Stimulated activated CD4-positive, alpha-beta T cell treated with anti-CD3 and anti-CD28 coated beads, Interleukin-4, amount 100 ng/mL, for 24 hours (primary cell): ENCODE results near the gene GM2A.
A peak's percentile ranks its signal among the peaks of the same experiment; 100 is the strongest.
"Not testable (repeated sequence)": the region's sequence is repeated elsewhere in the genome, so short reads cannot be mapped to it uniquely, and the experiment has no call there.

Source experiments
- DNase-seq: peaks from one replicate; pipeline ENCODE4 v3.0.0-alpha.2; 2020

GM2A gene

DNA sequence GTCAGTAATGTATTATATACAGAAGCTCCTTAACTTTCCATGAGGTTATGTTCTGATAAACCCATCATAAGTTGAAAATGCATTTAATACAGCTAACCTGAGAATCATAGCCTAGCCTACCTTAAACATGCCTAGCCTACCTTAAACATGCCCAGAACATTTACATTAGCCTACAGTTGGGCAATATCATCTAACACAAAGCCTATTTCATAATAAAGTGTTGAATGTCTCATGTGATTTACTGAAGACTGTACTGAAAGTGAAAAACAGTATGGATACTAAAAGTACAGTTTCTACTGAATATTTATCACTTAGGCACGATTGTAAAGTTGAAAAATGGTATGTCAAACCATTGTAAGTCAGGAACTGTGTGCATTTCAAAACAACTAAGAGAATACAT, 1.6 kb downstream of the GM2A start:
- no peak for DNase-seq

GRCh38 chr5:151254990-151255389, 2.0 kb downstream of the GM2A start:
- DNase-seq, result not testable (repeated sequence)

GRCh38 chr5:151255621-151256286, 2.8 kb downstream of the GM2A start:
- no peak for DNase-seq

DNA sequence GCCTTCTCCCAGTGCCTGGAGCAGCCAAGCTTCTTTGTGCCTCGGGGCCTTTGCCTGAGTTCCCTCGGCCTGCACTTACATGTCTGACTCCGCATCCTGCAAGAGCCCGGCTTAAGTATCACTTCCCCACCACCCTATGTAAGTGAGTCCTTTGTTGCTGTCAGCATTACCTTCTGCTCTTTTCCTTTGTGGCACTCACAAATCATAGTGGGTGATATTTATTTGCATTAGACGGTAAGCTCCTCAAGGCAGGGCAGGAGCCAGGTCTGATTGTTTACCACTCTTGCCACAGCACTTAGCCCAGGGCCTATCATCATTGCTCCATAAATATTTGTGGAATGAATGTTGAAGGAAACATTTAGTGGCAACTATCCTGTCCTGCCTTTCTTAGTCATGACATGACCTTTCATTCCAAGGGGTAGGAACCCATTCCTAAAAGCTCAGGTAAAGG, 4.8 kb downstream of the GM2A start:
- DNase-seq, result no peak

- no peak for DNase-seq
Measured at GRCh38 chr5:151258201-151258611, 5.2 kb downstream of the GM2A start.

DNA sequence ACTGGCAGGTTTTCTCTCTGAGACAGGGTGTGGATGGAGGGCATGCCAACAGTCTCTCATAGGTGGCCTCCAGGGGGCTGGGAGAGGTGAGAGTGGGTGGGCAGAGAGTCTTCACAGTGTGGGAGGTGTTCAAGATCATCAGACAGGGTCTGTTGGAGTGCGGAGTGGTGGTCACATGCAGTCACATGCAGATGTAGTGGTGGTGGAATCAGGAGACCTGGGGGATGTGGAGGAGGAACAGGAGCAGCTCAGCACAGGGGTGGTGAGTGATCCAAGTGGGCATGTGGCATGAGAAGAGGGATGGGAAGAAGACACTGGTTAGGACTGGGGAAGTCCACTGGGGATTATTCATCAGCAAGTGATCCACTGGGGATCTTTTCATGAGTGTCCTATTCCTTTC, 5.8 kb downstream of the GM2A start:
- no peak for DNase-seq

GRCh38 chr5:151259931-151260330, 6.9 kb downstream of the GM2A start:
- no peak for DNase-seq

GRCh38 chr5:151262532-151262931, 9.5 kb downstream of the GM2A start:
- no peak for DNase-seq

- peak; percentile 32 for DNase-seq
Measured at GRCh38 chr5:151264113-151264512, 11.1 kb downstream of the GM2A start.

DNA sequence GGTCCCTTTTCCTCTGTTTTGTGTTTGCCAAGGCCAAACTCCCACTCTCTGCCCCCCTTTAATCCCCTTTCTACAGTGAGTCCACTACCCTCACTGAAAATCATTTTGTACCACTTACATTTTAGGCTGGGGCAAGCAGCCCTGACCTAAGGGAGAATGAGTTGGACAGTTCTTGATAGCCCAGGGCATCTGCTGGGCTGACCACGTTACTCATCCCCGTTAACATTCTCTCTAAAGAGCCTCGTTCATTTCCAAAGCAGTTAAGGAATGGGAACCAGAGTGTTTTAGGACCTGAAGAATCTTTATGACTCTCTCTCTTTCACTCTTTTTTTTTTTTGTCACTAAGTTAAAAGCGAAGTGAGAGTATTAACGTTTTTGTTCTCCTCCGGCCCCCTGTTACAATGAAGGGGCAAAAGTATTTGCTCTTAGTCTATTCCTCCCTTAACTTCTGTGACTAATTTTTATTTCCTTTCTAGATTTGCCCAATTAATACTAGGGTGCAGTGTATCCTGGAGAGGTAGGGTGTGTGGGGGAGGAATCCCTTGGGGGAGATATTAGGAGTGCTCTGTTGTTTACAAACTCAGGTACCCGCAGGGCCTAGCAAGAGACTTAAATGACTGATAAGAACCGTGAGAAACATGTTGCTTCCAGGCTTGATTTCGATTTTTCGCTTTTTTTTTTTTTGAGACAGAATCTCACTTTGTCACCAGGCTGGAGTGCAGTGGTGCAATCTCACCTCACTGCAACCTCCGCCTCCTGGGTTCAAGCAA, 14.7 kb downstream of the GM2A start:
- no peak for DNase-seq

DNA sequence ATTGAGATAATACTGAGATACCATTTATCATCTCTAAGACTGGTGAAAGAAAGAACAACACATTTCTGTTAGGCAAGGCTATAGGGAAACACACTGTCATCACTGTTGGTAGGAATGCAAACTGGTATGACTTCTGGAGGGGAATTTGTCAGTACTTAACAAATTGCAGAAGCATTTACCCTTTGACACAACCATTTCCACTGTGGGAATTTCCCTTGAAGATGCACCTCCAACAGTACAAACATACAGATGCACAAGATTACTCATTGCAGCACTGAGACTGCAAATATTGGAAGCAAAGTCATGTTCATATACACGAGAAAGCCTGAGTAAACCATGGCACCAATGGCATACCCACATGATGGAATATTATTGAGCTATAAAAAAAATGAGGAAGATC, 17.6 kb downstream of the GM2A start:
- peak; percentile 36 for DNase-seq

GRCh38 chr5:151271336-151271735, 18.4 kb downstream of the GM2A start:
- no peak for DNase-seq

DNA sequence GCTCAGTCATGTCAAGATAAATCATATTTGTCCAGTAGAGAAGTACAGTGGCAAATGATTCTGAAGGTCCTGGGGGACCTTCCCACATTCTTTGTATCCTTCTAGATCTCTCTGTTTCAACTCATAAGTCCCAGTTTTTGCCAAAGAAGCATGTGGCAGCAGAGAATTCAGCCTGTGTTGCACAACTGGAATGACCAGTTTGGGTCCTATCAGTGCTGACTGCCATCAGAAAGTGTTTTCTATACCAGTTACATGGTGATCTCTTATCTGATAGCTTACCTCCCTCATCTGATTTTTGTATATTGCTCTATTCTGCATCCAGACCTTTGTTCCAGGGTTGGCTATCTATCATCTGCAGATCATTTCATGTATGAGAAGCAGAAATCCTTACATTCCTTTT, 21.7 kb downstream of the GM2A start:
- no peak for DNase-seq

DNA sequence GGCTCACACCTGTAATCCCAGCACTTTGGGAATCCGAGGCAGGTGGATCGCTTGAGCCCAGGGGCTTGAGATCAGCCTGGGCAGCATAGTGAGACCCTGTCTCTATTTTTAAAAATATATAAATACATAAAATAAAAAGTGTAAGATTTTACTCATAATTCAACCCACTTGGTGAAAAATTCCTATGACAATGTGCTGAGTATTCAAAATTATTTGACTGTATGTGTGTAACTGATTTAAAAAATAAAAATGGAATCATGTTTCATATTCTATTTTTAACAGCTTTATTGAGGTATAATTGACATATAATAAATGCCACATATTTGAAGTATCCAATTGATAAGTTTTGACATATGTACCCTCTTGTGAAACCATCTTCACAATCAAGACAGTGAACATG, 22.8 kb downstream of the GM2A start:
- DNase-seq, result no peak

DNA sequence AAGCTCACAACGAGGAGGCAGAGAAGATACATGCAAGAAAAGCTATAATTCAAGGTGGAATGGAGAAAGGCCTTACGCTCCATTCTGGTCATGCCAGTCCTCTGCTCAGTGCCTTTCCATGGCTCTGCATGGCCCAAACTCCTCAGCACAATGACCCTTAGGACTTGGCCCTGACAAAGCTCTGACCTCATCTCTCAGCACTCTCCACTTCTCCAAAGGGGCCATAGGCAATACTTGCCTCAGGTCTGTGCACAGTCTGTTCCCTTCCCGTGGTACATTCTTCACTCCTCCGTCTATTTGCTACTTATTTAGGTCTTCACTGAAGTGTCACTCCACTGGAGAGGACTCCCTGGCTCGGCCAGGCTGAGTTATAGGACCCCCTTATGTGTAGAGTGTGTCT, 25.9 kb downstream of the GM2A start:
- DNase-seq, result no peak

GRCh38 chr5:151280443-151280842, 27.5 kb downstream of the GM2A start:
- DNase-seq, result no peak

GRCh38 chr5:151281001-151281639, 28.1 kb downstream of the GM2A start:
- DNase-seq, result no peak

DNA sequence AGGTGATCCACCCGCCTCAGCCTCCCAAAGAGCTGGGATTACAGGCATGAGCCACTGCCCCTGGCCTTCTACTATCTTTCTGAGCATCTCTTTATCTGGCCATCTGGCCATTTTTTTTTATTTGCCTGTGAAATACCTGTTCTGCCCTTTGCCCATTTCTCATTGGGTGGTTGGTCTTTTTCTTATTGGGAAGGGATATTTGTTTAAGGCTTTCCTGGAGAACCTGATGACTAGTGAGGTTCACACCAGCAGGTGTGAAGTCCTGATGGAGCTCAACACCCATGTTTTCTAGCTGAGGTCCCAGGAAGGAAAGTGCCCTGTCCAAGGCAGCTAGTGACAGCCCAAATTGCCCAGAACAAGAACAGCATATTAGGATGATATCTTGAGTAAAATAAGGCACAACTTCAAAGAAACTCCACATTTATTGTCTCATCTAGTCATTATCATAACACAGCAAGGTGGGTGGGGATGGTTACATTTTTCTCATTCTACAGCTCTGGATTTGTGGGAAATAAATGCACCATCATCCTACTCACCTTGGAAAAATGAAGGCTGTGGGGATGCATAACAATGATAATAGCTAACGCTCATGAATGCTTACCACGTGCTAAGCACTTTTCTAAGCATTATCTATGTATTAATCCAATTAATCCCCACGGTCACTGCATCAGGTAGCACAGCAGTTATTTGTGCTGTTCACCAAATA, 30.3 kb downstream of the GM2A start:
- no peak for DNase-seq

- no peak for DNase-seq
Measured at GRCh38 chr5:151284392-151284967, 31.5 kb downstream of the GM2A start.

- no peak for DNase-seq
Measured at GRCh38 chr5:151285683-151286082, 32.7 kb downstream of the GM2A start.

DNA sequence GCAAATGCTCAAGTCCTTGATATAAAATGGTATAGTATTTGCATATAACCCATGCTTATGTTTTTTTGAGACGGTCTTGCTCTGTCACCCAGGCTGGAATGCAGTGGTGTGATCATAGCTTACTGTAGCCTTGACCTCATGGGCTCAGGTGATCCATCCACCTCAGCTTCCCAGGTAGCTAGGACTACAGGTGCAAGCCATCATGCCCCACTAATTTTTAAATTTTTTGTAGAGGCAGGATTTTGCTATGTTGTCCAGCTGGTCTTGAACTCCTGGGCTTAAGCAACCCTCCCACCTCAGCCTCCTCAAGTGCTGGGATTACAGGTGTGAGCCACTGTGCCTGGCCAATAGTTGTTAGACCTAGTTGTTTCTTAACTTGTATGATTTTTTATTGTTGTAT, 33.3 kb downstream of the GM2A start:
- no peak for DNase-seq

DNA sequence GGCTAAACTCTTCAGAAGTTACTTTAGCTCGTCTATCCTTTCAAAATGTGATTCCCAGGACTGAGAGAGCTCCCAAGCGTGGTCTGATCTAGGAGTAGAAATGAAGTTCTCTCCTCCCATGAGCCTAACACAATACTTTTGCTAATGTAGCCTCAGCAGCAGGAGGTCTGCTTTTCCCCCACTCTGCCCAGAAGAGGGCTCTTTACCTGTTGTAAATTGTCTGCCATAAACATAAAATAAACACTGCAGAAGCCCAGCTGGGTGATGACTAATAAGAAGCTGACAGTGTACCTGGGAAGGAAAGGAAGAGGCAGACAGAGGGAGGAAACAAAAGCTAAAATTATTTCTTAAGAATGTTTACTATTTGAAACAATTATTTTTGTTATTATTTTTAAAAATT, 35.2 kb downstream of the GM2A start:
- no peak for DNase-seq

- DNase-seq, result no peak
Measured at GRCh38 chr5:151293624-151294023, 40.6 kb downstream of the GM2A start.
